ENCODE data around the gene TEDDM1. TPM values are rescaled to one million over a fixed set of nuclear protein-coding genes. Genes with fewer than 3 reads are reported as not detected.

TEDDM1 gene
- total and polyA plus RNA-seq, 10 of the 15 experiments (the other 5 are each of a cell fraction or from before 2014, with no cell fraction given), result 0.11 TPM; not detected in 9

DNA sequence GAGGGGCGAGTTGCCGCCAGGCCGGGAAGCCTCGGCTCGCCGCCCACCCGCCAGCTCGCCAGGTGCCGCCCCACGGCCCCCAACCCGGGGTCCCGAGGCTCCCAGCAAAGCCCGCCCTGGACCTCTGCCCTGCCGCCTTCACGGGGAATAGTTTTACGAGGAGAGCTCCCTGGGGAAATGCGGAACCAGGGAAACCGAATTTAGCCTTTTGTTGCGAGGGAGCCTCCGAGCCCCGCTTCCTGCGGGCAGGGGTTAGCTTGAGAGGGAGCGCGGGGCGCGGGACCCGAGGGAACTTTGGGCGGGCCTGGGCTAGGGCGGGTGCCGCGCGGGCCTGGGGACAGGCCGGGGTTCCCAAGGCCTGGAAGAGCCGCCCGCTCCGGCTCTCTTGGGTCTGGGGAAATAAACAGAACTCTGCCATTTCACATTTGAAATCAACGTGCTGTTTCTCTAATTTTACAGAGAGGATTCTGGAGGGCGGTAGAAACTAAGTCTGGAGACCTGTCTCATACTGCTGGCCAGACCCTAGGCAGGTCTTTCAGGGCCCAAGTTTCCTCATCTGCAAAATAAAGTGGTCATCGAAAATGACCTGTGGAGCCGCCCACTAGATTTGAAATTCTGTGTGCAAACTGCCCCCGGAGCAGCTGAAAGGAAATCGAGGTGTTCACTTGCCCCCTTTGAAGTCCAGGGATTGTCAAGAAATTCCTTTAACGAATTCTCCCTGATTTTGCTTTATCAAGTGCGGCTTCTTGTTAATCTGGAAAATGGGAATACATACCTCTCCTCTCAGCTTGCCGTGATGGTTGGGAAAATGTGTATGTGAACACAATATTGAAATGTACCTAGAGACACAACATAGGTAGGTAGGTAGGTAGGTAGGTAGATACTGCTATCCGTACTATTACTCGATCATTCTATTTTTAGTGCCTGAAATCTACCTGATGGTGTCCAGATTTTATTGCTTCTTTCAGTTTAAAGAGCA, 8.1 kb downstream of the TEDDM1 start:
- intact Hi-C loops (cut with micrococcal nuclease; ENCODE audit: unreplicated experiment), result loop anchor here (5.0 kb wide), 1 partner anchor 70 kb away; no protein-coding TSS in a partner anchor
- no peak for FAIRE-seq

More for the DNA sequence above, 8.1 kb downstream of the TEDDM1 start:
- Histone ChIP-seq H3K9ac (ENCODE audit: control insufficient read depth, insufficient read depth, low read length) (peak overlapping the region; percentile 73), H2AFZ (ENCODE audit: control insufficient read depth, low read depth, low read length) (peak overlapping the region; percentile 75), H3K4me1 (ENCODE audit: control insufficient read depth, insufficient read depth, low read length) (peaks cover 11% of the 10 kb centered on the region), H3K79me2 (ENCODE audit: control insufficient read depth, insufficient read depth, low read length) (peaks cover 7% of the 10 kb centered on the region), H3K4me2 (ENCODE audit: control insufficient read depth, insufficient read depth) (peak overlapping the region; percentile 91), H3K9me3 (replicated peaks; ENCODE audit: control insufficient read depth, insufficient read depth, low read length) (no peaks in the 10 kb centered on the region), H4K20me1 (ENCODE audit: control insufficient read depth, insufficient read depth) (no peaks in the 10 kb centered on the region), H3K27me3 (replicated peaks in 1 of 2; ENCODE audit: control insufficient read depth in 2 of 2, insufficient read depth in 2 of 2, low read length in 1 of 2) (no peaks in the 10 kb centered on the region), H3K27ac (ENCODE audit: control insufficient read depth, insufficient read depth) (peak overlapping the region; percentile 71), H3K4me3 (peak overlapping the region; percentile 85; the same call in 1 of the 2 replicates), H3K36me3 (ENCODE audit: control insufficient read depth in 2 of 2, insufficient read depth in 2 of 2, low read length in 1 of 2) (no peaks in the 10 kb centered on the region)
- TF ChIP-seq NFIC (IDR thresholded peaks at IDR 0.05; ENCODE audit: low read depth, low read length) (0 out of 2 replicates have a peak, but pooled peaks have one; percentile 5), PML (IDR thresholded peaks at IDR 0.05; ENCODE audit: low read length) (0 out of 2 replicates have a peak, but pooled peaks have one; percentile 6), MEF2A (IDR thresholded peaks at IDR 0.05; ENCODE audit: insufficient read depth, low read depth, low read length) (no peak), GATAD2B (conservative IDR thresholded peaks at IDR 0.05; ENCODE audit: low read depth) (0 out of 2 replicates have a peak, but pooled peaks have one; percentile 13), FOXM1 (IDR thresholded peaks at IDR 0.05; ENCODE audit: low read depth, low read length) (peak; percentile 6; the same call in 1 of the 2 replicates), MEF2B (IDR thresholded peaks at IDR 0.05; ENCODE audit: partially characterized antibody, poor library complexity, severe bottlenecking) (peak; percentile 79), SMC3 (IDR thresholded peaks at IDR 0.05; ENCODE audit: borderline replicate concordance, low read length) (no peak)
- 32% methylated on average over 27 of the region's 47 CpGs for WGBS (ENCODE audit: insufficient coverage, insufficient replicate concordance, low lambda C conversion rate, missing lambda C conversion rate)
- in situ Hi-C loops (cut with MboI), result no loop called here
- POLR2A ChIA-PET, result interaction anchor here (0.6 to 3.7 kb wide), 4 partner anchors 212 to 1242 kb away, joined by 3 to 24 read pairs (median 6); no protein-coding TSS in a partner anchor
- BruUV-seq (replicated peaks), result no TSS peak
- CTCF ChIA-PET, result interaction anchor here (0.8 to 10.9 kb wide), 3 partner anchors 248 to 311 kb away, joined by 4 to 418 read pairs (median 50); no protein-coding TSS in a partner anchor
- RAD21 ChIA-PET (ENCODE audit: unreplicated experiment), result interaction anchor here (0.6 to 7.4 kb wide), 6 partner anchors 11 to 909 kb away, joined by 3 to 282 read pairs (median 3); partner anchors contain the start of gene CACNA1E
- ATAC-seq (peak; percentile 10), DNase-seq (ENCODE audit: low read depth, low spot score) (no peak)
- SMC1A ChIA-PET (ENCODE audit: uncharacterized antibody, unreplicated experiment), result interaction anchor here (1.0 to 11.3 kb wide), 5 partner anchors 15 to 249 kb away, joined by 3 to 303 read pairs (median 3); no protein-coding TSS in a partner anchor
